Sigmoid colon (tissue), 4 donors: ENCODE results near the gene UNC13C.

Experiments used
- CTCF ChIP-seq, 4 experiments: fragments of 450-650 bp in 3 of 4; fragments of 200-600 bp in 1 of 4; IDR thresholded peaks; one replicate each; pipeline ENCODE4 v1.5.1; 2016 to 2019; ENCODE audit warnings: antibody characterized with exemption in 4 of 4, mild to moderate bottlenecking in 3 of 4, moderate library complexity in 2 of 4
- EP300 ChIP-seq, 4 donors: sonication (generic); formaldehyde crosslinking; IDR thresholded peaks; one replicate each; pipeline ENCODE4 v1.6.1; 2017; ENCODE audit warnings: antibody characterized with exemption in 4 of 4
- POLR2A ChIP-seq, 2 donors: fragments of 450-650 bp; IDR thresholded peaks; one replicate each; pipeline ENCODE4 v1.6.1; 2016; ENCODE audit warnings: antibody characterized with exemption in 2 of 2, mild to moderate bottlenecking in 2 of 2, moderate library complexity in 2 of 2

GRCh38 chr15:54520616-54521015, 542.4 kb downstream of the UNC13C start:
- TF ChIP-seq EP300 (IDR thresholded peaks at IDR 0.05) (no peak), CTCF (IDR thresholded peaks at IDR 0.05) (no peak), POLR2A (IDR thresholded peaks at IDR 0.05) (no peak)
